SK-N-SH treated with all-trans-retinoic acid at 6 μM for 48 hours (cell line): ENCODE data around the gene TNFRSF21.

Source experiments
- ZFP3 ChIP-seq: fragments of 250-450 bp; sonication (Bioruptor Pico); IDR thresholded peaks from 2 replicates; pipeline ENCODE4 v1.5.0; 2020; ENCODE audit warnings: mild to moderate bottlenecking, moderate library complexity
- TF ChIP-seq, protein P1 (sequence below): fragments of 250-450 bp; sonication (Bioruptor Pico); IDR thresholded peaks from 2 replicates; pipeline ENCODE4 v1.8.0; 2021; ENCODE audit warnings: low read depth, mild to moderate bottlenecking, moderate library complexity, borderline replicate concordance

DNA sequence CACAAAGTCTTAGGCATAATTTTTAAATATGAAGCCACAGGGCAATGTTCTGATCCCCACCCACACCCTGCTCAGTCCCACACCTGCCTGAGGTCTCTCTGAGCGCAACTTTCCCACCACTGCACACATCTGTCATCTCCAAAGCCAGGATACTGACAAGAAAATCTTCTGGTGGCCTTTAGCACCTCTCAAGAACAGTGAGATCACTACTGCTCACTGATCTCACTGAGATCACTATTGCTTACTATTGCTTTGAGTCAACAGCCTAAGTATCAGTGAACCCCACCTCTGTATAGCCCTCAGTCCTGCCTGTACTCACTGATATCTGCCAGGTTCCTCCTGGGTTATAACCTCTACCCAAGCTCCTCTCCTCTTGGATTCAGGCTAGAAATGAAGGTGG lies 6.4 kb downstream of the TNFRSF21 start:
- TF ChIP-seq, protein P1, sequence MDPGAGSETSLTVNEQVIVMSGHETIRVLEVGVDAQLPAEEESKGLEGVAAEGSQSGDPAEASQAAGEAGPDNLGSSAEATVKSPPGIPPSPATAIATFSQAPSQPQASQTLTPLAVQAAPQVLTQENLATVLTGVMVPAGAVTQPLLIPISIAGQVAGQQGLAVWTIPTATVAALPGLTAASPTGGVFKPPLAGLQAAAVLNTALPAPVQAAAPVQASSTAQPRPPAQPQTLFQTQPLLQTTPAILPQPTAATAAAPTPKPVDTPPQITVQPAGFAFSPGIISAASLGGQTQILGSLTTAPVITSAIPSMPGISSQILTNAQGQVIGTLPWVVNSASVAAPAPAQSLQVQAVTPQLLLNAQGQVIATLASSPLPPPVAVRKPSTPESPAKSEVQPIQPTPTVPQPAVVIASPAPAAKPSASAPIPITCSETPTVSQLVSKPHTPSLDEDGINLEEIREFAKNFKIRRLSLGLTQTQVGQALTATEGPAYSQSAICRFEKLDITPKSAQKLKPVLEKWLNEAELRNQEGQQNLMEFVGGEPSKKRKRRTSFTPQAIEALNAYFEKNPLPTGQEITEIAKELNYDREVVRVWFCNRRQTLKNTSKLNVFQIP = no peak
- TF ChIP-seq ZFP3 (CRISPR knock-in tag) = no peak
